Liver (tissue), 9 donors: ENCODE data around the gene SH3RF3. TPM values are rescaled to one million over a fixed set of nuclear protein-coding genes. Genes with fewer than 3 reads are reported as not detected.
A peak's percentile ranks its signal among the peaks of the same experiment; 100 is the strongest.

Source experiments
- DNase-seq: peaks from one replicate; pipeline ENCODE4 v3.0.0-alpha.2; 2017; ENCODE audit warnings: low spot score
- H3K27ac ChIP-seq, 2 donors: one replicate each; pipeline ENCODE4 v1.7.0; 2013; ENCODE audit warnings: inconsistent platforms in 2 of 2, low read length in 2 of 2, control low read depth in 1 of 2, low read depth in 1 of 2, mild to moderate bottlenecking in 1 of 2
- H3K27me3 ChIP-seq, 4 donors: one replicate each; pipeline versions ENCODE4 v1.6.1 to v1.7.0; 2013; ENCODE audit warnings: low read length in 3 of 4, inconsistent platforms in 1 of 4, mild to moderate bottlenecking in 1 of 4, moderate library complexity in 1 of 4; ENCODE audit not compliant: control insufficient read depth in 4 of 4, insufficient read depth in 4 of 4
- H3K36me3 ChIP-seq, 4 donors: one replicate each; pipeline versions ENCODE4 v1.6.1 to v1.7.0; 2013; ENCODE audit warnings: low read length in 3 of 4, mild to moderate bottlenecking in 3 of 4, low read depth in 1 of 4, moderate library complexity in 1 of 4; ENCODE audit not compliant: control insufficient read depth in 4 of 4, insufficient read depth in 3 of 4
- H3K4me1 ChIP-seq, 4 donors: one replicate each; pipeline versions ENCODE4 v1.6.1 to v1.7.0; 2013; ENCODE audit warnings: low read length in 3 of 4, mild to moderate bottlenecking in 3 of 4, moderate library complexity in 1 of 4; ENCODE audit not compliant: control insufficient read depth in 4 of 4, insufficient read depth in 4 of 4
- H3K4me3 ChIP-seq, 3 donors: one replicate each; pipeline versions ENCODE4 v1.6.1 to v1.7.0; 2013; ENCODE audit warnings: low read length in 3 of 3, control low read depth in 1 of 3, low read depth in 1 of 3, mild to moderate bottlenecking in 1 of 3
- H3K9ac ChIP-seq, 2 donors: one replicate each; pipeline ENCODE4 v1.7.0; 2013; ENCODE audit warnings: low read length in 2 of 2, mild to moderate bottlenecking in 2 of 2, moderate library complexity in 2 of 2, control low read depth in 1 of 2, low read depth in 1 of 2
- H3K9me3 ChIP-seq, 4 donors: one replicate each; pipeline versions ENCODE4 v1.6.1 to v1.7.0; 2013; ENCODE audit warnings: low read length in 3 of 4; ENCODE audit not compliant: control insufficient read depth in 4 of 4
- FOXA1 ChIP-seq: IDR thresholded peaks from 2 replicates; pipeline ENCODE4 v1.6.1; 2016; ENCODE audit warnings: antibody characterized with exemption
- FOXA2 ChIP-seq: IDR thresholded peaks from 2 replicates; pipeline ENCODE4 v1.6.1; 2016; ENCODE audit warnings: antibody characterized with exemption
- GABPA ChIP-seq, 2 donors: IDR thresholded peaks in 1 of 2; conservative IDR thresholded peaks in 1 of 2; 2 replicates each; pipeline ENCODE4 v1.6.1; 2016; ENCODE audit warnings: antibody characterized with exemption in 2 of 2, mild to moderate bottlenecking in 1 of 2, moderate library complexity in 1 of 2
- HNF4G ChIP-seq: IDR thresholded peaks from 2 replicates; pipeline ENCODE4 v1.6.1; 2016; ENCODE audit warnings: antibody characterized with exemption
- NR2F2 ChIP-seq: IDR thresholded peaks from 2 replicates; pipeline ENCODE4 v1.6.1; 2016; ENCODE audit warnings: antibody characterized with exemption
- RAD21 ChIP-seq, 2 donors: IDR thresholded peaks; 2 replicates each; pipeline ENCODE4 v1.6.1; 2016; ENCODE audit warnings: antibody characterized with exemption in 2 of 2, mild to moderate bottlenecking in 2 of 2
- RXRA ChIP-seq, 2 donors: IDR thresholded peaks; 2 replicates each; pipeline ENCODE4 v1.6.1; 2017 to 2018; ENCODE audit warnings: antibody characterized with exemption in 2 of 2, mild to moderate bottlenecking in 1 of 2
- SP1 ChIP-seq: IDR thresholded peaks from 2 replicates; pipeline ENCODE4 v1.6.1; 2018; ENCODE audit warnings: antibody characterized with exemption, mild to moderate bottlenecking
- TAF1 ChIP-seq: conservative IDR thresholded peaks from 2 replicates; pipeline ENCODE4 v1.6.1; 2016; ENCODE audit warnings: antibody characterized with exemption, mild to moderate bottlenecking
- YY1 ChIP-seq: IDR thresholded peaks from 2 replicates; pipeline ENCODE4 v1.6.1; 2016; ENCODE audit warnings: antibody characterized with exemption, mild to moderate bottlenecking
- WGBS: extraction: QIAGEN DNeasy Blood & Tissue Kit; methylation state at CpG from one replicate; pipeline ENCODE4 v1.1.7; 2013; 5-methylcytosine and 5-hydroxymethylcytosine counted together
- polyA plus RNA-seq, 2 donors: library from polyadenylated mRNA; stranded (reverse) in 1 of 2; unstranded in 1 of 2; fragments of 200-250 nt in 1 of 2; fragments of >200 nt in 1 of 2; fragmentation: Nextera tagmentation in 1 of 2; extraction: Ambion mirVana in 1 of 2; gene quantifications; one replicate each; pipeline versions ENCODE4 v1.2.1 to v1.2.3, GENCODE V29; 2013 to 2015
- total RNA-seq, 2 donors: library from RNA; depleted of rRNA; stranded (reverse); fragments of >200 nt; gene quantifications; one replicate each; pipeline ENCODE4 v1.2.3, GENCODE V29; 2014
- TF ChIP-seq, protein P1 (sequence below): IDR thresholded peaks from 2 replicates; pipeline ENCODE4 v1.6.1; 2016; ENCODE audit warnings: antibody characterized with exemption
- TF ChIP-seq, protein P2 (sequence below): fragments of 150-350 bp; IDR thresholded peaks from 2 replicates; pipeline ENCODE4 v1.5.1; 2017; ENCODE audit warnings: improper control_type of control experiment, low read depth, low read length; ENCODE audit not compliant: missing input control
- TF ChIP-seq, protein P3 (sequence below): IDR thresholded peaks from 2 replicates; pipeline ENCODE4 v1.6.1; 2016; ENCODE audit warnings: antibody characterized with exemption, mild to moderate bottlenecking
- donor health status: healthy.
- donor health status: healthy.
- donor health status: healthy.
- donor health status: healthy.
- donor health status: healthy.

The SH3RF3 gene
- total and polyA plus RNA-seq, 4 donors: 0.11 to 1.0 (median 0.54) TPM

DNA sequence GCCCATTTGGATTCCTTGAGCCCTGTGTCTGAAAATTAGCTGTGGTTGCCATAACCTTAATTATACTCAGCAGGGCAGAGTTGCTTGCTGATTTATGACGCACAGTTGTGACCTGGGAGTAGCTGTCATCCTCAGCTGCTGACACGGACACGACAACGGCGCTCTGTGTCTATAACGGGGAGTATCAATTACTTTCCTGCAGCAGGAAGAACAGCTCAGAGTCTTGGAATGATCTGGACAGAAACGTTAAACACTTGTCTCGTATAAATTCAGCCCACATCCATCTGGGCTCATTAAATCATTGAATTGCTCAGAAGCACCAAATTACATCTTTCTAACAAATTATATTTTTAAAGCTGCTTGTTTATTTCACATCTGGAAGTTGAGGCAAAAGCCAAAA lies 368.5 kb downstream of the SH3RF3 start:
- 73% methylated on average over 8 of the region's 8 CpGs for WGBS
- no peak overlapping the region for H3K9ac ChIP-seq
- H3K4me1 ChIP-seq: no peaks in the 10 kb centered on the region

DNA sequence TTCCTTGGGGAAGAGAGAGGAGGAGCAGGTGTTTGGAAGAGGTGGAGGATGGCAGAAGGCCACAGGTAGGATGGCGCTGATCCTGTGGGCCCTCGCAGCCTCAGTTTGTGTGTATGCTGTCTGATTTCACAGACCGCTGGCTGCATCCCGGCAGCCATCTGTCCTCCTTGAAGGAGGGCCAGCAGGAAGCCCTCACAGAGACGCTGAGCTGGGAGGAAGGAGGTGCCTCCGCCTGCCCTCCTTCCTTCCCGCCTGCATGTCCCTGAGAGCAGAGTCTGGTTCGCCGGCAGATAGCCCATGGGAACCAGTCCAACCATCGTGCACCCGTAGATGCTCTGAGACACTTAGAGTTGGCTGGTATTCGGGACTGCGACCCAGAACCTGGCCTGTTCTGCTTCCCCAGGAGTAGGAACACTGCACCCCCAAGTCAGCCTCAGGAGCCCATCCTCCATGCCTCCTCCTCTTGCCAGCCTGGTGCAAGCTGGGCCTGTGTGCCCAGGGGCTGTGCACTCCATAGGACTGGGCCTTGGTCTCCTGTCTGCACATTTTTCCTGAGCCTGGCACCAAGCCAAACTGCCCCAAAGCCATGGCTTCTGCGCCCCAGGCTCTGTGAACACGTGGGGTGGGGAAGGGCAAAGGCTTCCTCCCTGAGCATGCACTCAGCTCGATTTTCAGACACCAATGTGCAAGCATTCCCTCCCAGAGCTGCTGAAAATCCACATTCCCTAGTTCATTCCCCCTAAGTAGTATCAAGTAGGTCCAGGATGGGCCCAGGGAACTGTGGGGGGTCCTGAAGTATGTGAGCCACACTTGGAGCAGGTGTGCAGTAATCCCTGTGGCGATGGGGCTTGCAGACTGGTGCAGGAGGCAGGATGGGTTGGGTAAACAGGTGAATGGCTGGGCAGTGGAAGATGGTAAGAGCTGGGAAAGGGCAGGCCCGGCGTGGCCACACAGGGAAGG lies 369.2 kb downstream of the SH3RF3 start:
- WGBS: 65% methylated on average over 19 of the region's 19 CpGs
- Histone ChIP-seq H3K27ac (no peak overlapping the region), H3K9me3 (no peaks in the 10 kb centered on the region), H3K27me3 (no peaks in the 10 kb centered on the region), H3K36me3 (no peaks in the 10 kb centered on the region), H3K4me3 (no peak overlapping the region), H3K9ac (no peak overlapping the region), H3K4me1 (no peaks in the 10 kb centered on the region)
- DNase-seq: no peak
- TF ChIP-seq YY1 (no peak), RAD21 (IDR thresholded peaks at IDR 0.05) (peak in 1 of 2 donors; percentile 3)
- TF ChIP-seq, protein P1, sequence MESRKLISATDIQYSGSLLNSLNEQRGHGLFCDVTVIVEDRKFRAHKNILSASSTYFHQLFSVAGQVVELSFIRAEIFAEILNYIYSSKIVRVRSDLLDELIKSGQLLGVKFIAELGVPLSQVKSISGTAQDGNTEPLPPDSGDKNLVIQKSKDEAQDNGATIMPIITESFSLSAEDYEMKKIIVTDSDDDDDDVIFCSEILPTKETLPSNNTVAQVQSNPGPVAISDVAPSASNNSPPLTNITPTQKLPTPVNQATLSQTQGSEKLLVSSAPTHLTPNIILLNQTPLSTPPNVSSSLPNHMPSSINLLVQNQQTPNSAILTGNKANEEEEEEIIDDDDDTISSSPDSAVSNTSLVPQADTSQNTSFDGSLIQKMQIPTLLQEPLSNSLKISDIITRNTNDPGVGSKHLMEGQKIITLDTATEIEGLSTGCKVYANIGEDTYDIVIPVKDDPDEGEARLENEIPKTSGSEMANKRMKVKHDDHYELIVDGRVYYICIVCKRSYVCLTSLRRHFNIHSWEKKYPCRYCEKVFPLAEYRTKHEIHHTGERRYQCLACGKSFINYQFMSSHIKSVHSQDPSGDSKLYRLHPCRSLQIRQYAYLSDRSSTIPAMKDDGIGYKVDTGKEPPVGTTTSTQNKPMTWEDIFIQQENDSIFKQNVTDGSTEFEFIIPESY: no peak

More for the DNA sequence above, 368.5 kb downstream of the SH3RF3 start:
- Histone ChIP-seq H3K27me3 (no peaks in the 10 kb centered on the region), H3K9me3 (no peaks in the 10 kb centered on the region), H3K27ac (peak overlapping the region in 1 of 2 donors; percentile 36), H3K36me3 (no peaks in the 10 kb centered on the region), H3K4me3 (no peak overlapping the region)
- no peak for DNase-seq
- TF ChIP-seq RXRA (IDR thresholded peaks at IDR 0.05): no peak
- no peak for TF ChIP-seq YY1
- TF ChIP-seq SP1: no peak
- TF ChIP-seq FOXA2: no peak
- no peak for TF ChIP-seq FOXA1
- TF ChIP-seq, protein P2, sequence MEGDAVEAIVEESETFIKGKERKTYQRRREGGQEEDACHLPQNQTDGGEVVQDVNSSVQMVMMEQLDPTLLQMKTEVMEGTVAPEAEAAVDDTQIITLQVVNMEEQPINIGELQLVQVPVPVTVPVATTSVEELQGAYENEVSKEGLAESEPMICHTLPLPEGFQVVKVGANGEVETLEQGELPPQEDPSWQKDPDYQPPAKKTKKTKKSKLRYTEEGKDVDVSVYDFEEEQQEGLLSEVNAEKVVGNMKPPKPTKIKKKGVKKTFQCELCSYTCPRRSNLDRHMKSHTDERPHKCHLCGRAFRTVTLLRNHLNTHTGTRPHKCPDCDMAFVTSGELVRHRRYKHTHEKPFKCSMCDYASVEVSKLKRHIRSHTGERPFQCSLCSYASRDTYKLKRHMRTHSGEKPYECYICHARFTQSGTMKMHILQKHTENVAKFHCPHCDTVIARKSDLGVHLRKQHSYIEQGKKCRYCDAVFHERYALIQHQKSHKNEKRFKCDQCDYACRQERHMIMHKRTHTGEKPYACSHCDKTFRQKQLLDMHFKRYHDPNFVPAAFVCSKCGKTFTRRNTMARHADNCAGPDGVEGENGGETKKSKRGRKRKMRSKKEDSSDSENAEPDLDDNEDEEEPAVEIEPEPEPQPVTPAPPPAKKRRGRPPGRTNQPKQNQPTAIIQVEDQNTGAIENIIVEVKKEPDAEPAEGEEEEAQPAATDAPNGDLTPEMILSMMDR: no peak
- TF ChIP-seq HNF4G: no peak
- TF ChIP-seq, protein P3, sequence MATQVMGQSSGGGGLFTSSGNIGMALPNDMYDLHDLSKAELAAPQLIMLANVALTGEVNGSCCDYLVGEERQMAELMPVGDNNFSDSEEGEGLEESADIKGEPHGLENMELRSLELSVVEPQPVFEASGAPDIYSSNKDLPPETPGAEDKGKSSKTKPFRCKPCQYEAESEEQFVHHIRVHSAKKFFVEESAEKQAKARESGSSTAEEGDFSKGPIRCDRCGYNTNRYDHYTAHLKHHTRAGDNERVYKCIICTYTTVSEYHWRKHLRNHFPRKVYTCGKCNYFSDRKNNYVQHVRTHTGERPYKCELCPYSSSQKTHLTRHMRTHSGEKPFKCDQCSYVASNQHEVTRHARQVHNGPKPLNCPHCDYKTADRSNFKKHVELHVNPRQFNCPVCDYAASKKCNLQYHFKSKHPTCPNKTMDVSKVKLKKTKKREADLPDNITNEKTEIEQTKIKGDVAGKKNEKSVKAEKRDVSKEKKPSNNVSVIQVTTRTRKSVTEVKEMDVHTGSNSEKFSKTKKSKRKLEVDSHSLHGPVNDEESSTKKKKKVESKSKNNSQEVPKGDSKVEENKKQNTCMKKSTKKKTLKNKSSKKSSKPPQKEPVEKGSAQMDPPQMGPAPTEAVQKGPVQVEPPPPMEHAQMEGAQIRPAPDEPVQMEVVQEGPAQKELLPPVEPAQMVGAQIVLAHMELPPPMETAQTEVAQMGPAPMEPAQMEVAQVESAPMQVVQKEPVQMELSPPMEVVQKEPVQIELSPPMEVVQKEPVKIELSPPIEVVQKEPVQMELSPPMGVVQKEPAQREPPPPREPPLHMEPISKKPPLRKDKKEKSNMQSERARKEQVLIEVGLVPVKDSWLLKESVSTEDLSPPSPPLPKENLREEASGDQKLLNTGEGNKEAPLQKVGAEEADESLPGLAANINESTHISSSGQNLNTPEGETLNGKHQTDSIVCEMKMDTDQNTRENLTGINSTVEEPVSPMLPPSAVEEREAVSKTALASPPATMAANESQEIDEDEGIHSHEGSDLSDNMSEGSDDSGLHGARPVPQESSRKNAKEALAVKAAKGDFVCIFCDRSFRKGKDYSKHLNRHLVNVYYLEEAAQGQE: no peak
- TF ChIP-seq GABPA (IDR thresholded peaks at IDR 0.05 in 1 of 2, conservative IDR thresholded peaks at IDR 0.05 in 1 of 2): no peak
- no peak for TF ChIP-seq NR2F2
- no peak for TF ChIP-seq TAF1
